Loucy (cell line): Measurements from ENCODE around the gene COL26A1.

ENCODE experiments used
- H2AFZ ChIP-seq: fragments of 200-600 bp; sonication (generic); 2 replicates; pipeline ENCODE4 v1.6.0; 2016; ENCODE audit warnings: antibody characterized with exemption, mild to moderate bottlenecking, low read length, moderate library complexity
- H3F3A ChIP-seq: fragments of 200-600 bp; 2 replicates; pipeline ENCODE4 v1.6.0; 2016; ENCODE audit warnings: antibody characterized with exemption, low read depth, mild to moderate bottlenecking
- H3K27me3 ChIP-seq: fragments of 200-600 bp; sonication (generic); 2 replicates; pipeline ENCODE4 v1.6.1; 2014; ENCODE audit warnings: low read length, mild to moderate bottlenecking; ENCODE audit not compliant: insufficient read depth, poor library complexity, severe bottlenecking
- H3K36me3 ChIP-seq: fragments of 200-600 bp; sonication (generic); 2 replicates; pipeline ENCODE4 v1.6.1; 2016; ENCODE audit warnings: low read length; ENCODE audit not compliant: insufficient read depth
- H3K4me1 ChIP-seq: fragments of 200-600 bp; sonication (generic); 2 replicates; pipeline ENCODE4 v1.5.1; 2014; ENCODE audit warnings: low read length, mild to moderate bottlenecking; ENCODE audit not compliant: insufficient read depth, poor library complexity, severe bottlenecking
- H3K4me2 ChIP-seq: fragments of 200-600 bp; sonication (generic); 2 replicates; pipeline ENCODE4 v1.6.0; 2014; ENCODE audit warnings: antibody characterized with exemption, low read length, low read depth, mild to moderate bottlenecking; ENCODE audit not compliant: poor library complexity, severe bottlenecking
- H3K4me3 ChIP-seq: fragments of 200-600 bp; sonication (generic); 2 replicates; pipeline ENCODE4 v1.5.1; 2014; ENCODE audit warnings: low read length, mild to moderate bottlenecking, mixed read lengths; ENCODE audit not compliant: poor library complexity, severe bottlenecking
- H3K79me2 ChIP-seq: fragments of 200-600 bp; sonication (generic); 2 replicates; pipeline ENCODE4 v1.6.1; 2014; ENCODE audit warnings: low read length; ENCODE audit not compliant: insufficient read depth
- H3K9ac ChIP-seq: fragments of 200-600 bp; sonication (generic); 2 replicates; pipeline ENCODE4 v1.6.0; 2014; ENCODE audit warnings: mild to moderate bottlenecking, low read depth, low read length, moderate library complexity; ENCODE audit not compliant: poor library complexity, severe bottlenecking
- H3K9me2 ChIP-seq: fragments of 200-600 bp; sonication (generic); replicated peaks from 2 replicates; pipeline ENCODE4 v1.6.1; 2016; ENCODE audit warnings: low read depth, low read length, mixed read lengths
- H3K9me3 ChIP-seq: fragments of 200-600 bp; sonication (generic); 2 replicates; pipeline ENCODE4 v1.6.1; 2014; ENCODE audit warnings: mild to moderate bottlenecking, antibody characterized with exemption, low read length, low read depth; ENCODE audit not compliant: insufficient read depth
- H4K20me1 ChIP-seq: fragments of 200-600 bp; sonication (generic); 2 replicates; pipeline ENCODE4 v1.6.0; 2014; ENCODE audit warnings: antibody characterized with exemption, low read length, mild to moderate bottlenecking; ENCODE audit not compliant: insufficient read depth, poor library complexity, severe bottlenecking
- CTCF ChIP-seq: fragments of 200-600 bp; sonication (generic); conservative IDR thresholded peaks from 2 replicates; pipeline ENCODE4 v1.5.1; 2014; ENCODE audit warnings: mild to moderate bottlenecking, antibody characterized with exemption, low read length
- EZH2phosphoT487 ChIP-seq: fragments of 200-600 bp; IDR thresholded peaks from 2 replicates; pipeline ENCODE4 v1.6.1; 2018; ENCODE audit warnings: antibody characterized with exemption, mild to moderate bottlenecking, moderate library complexity, borderline replicate concordance

COL26A1 gene

GRCh38 chr7:101605611-101606497, 243.2 kb downstream of the COL26A1 start:
- no peaks in the 10 kb centered on the region for H3K27me3 ChIP-seq
- H3K9me2 ChIP-seq, result no peaks in the 10 kb centered on the region
- H3K4me3 ChIP-seq, result no peak overlapping the region
- no peaks in the 10 kb centered on the region for H3F3A ChIP-seq
- H3K9ac ChIP-seq, result no peak overlapping the region
- no peaks in the 10 kb centered on the region for H3K4me1 ChIP-seq
- H2AFZ ChIP-seq, result no peak overlapping the region
- no peaks in the 10 kb centered on the region for H3K36me3 ChIP-seq
- H3K9me3 ChIP-seq, result no peaks in the 10 kb centered on the region
- no peaks in the 10 kb centered on the region for H3K79me2 ChIP-seq
- TF ChIP-seq EZH2phosphoT487, result no peak
- TF ChIP-seq CTCF, result no peak
- H4K20me1 ChIP-seq, result no peaks in the 10 kb centered on the region
- no peak overlapping the region for H3K4me2 ChIP-seq

- no peak overlapping the region for H3K9ac ChIP-seq
- H3K27me3 ChIP-seq, result no peaks in the 10 kb centered on the region
- no peaks in the 10 kb centered on the region for H3K9me3 ChIP-seq
- no peak overlapping the region for H2AFZ ChIP-seq
- TF ChIP-seq EZH2phosphoT487 (no peak), CTCF (no peak)
- H3K4me2 ChIP-seq, result no peak overlapping the region
- H3K36me3 ChIP-seq, result no peaks in the 10 kb centered on the region
- H3K9me2 ChIP-seq, result no peaks in the 10 kb centered on the region
- no peaks in the 10 kb centered on the region for H3K4me1 ChIP-seq
- H3F3A ChIP-seq, result no peaks in the 10 kb centered on the region
- no peak overlapping the region for H3K4me3 ChIP-seq
- H3K79me2 ChIP-seq, result no peaks in the 10 kb centered on the region
- no peaks in the 10 kb centered on the region for H4K20me1 ChIP-seq
Measured at GRCh38 chr7:101606498-101606923, 243.8 kb downstream of the COL26A1 start.
